ENCODE results near the gene FAM47E. TPM values are rescaled to one million over a fixed set of nuclear protein-coding genes. Genes with fewer than 3 reads are reported as not detected.
"Not testable (repeated sequence)": the region's sequence is repeated elsewhere in the genome, so short reads cannot be mapped to it uniquely, and the experiment has no call there.

Gene FAM47E
- total and polyA plus RNA-seq, 7 donors = 1.2 to 4.6 (median 2.5) TPM

DNA sequence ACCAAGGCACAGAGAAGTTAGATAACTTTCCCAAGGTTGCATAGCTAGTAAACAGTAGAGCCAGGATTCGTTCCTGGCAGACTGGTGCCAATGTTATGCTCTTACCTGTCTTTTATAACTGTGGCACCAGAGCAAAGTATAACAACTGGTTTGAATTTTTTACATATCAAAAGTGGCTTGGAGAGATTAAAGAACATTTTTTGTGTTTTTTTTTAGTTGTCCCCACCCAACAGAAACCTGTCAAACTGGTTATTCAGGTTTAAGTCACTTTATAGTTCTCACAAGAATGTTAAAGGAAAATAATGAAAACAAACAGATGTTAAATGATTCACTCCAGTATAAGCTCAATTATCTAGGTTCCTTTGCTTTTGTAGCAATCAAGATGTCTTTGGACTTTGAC, 15.6 kb upstream of the FAM47E start:
- DNase-seq (no peak), ATAC-seq (no peak)
- WGBS, 3 donors = 14 to 32% (median 18%) methylated on average over 1 of the region's 1 CpG
- Histone ChIP-seq H3K4me3 (no peak overlapping the region), H3K27ac (peak overlapping the region; percentile 54), H3K36me3 (ENCODE audit: insufficient read depth in 1 of 2, low read depth in 1 of 2) (no peaks in the 10 kb centered on the region), H3K9me3 (peaks cover 15% of the 10 kb centered on the region), H3K27me3 (ENCODE audit: insufficient read depth in 3 of 3, low read length in 2 of 3) (no peaks in the 10 kb centered on the region), H3K4me1 (peaks cover 16% of the 10 kb centered on the region)
- TF ChIP-seq, protein P1, sequence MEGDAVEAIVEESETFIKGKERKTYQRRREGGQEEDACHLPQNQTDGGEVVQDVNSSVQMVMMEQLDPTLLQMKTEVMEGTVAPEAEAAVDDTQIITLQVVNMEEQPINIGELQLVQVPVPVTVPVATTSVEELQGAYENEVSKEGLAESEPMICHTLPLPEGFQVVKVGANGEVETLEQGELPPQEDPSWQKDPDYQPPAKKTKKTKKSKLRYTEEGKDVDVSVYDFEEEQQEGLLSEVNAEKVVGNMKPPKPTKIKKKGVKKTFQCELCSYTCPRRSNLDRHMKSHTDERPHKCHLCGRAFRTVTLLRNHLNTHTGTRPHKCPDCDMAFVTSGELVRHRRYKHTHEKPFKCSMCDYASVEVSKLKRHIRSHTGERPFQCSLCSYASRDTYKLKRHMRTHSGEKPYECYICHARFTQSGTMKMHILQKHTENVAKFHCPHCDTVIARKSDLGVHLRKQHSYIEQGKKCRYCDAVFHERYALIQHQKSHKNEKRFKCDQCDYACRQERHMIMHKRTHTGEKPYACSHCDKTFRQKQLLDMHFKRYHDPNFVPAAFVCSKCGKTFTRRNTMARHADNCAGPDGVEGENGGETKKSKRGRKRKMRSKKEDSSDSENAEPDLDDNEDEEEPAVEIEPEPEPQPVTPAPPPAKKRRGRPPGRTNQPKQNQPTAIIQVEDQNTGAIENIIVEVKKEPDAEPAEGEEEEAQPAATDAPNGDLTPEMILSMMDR (IDR thresholded peaks at IDR 0.05) = no peak
- intact Hi-C loops (cut with DNase I) = loop anchor here in 1 of 2 donors (5.0 kb wide), 1 partner anchor 39 kb away; no protein-coding TSS in a partner anchor

DNA sequence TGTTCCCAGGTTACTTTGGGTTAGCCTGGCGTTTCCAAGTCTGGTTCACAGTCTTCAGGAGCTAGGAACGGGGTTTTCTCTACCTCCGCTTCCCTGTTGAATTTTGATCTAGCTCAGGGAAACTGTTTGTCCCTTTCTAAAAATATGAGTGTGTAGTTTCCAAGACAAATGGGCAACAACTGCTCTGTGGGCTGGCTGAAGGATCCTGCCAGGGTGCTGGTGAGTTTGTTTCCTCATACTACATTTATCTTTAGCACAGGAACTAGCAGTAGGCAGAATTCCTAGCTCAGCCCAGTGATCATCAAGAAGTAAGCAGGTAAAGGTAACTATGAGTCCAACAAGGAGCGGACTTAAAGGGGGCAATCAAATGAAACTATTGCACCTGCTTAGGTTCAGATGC, 13.3 kb upstream of the FAM47E start:
- H3K4me3 ChIP-seq = peak overlapping the region; percentile 13

DNA sequence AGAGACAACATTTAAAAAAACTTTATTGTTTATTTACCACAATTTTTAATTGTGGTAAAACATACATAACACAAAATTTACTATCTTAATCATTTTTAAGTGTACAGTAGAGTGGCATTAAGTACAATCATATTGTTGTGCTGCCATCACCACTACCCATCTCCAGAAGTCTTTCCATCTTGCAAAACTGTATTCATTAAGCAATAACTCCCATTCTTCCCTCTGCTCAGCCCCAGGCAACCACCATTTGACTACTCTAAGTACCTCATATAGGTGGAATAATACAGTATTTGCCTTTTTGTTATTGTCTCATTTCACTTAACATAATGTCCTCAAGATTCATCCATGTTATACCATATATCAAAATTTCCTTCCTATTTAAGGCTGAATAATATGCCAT, 12.8 kb upstream of the FAM47E start:
- Histone ChIP-seq H3K27me3 (ENCODE audit: insufficient read depth in 3 of 3, low read length in 2 of 3) (no peaks in the 10 kb centered on the region), H3K9me3 (peaks cover 15% of the 10 kb centered on the region), H3K27ac (peak overlapping the region; percentile 92), H3K36me3 (ENCODE audit: insufficient read depth in 1 of 2, low read depth in 1 of 2) (no peaks in the 10 kb centered on the region), H3K4me3 (peak overlapping the region; percentile 13), H3K4me1 (peaks cover 16% of the 10 kb centered on the region)
- intact Hi-C loops (cut with DNase I) = loop anchor here in 1 of 2 donors (5.0 kb wide), 1 partner anchor 41 kb away; no protein-coding TSS in a partner anchor
- no peak for DNase-seq
- ATAC-seq = peak in 3 of 4 donors; percentile 49 to 53 (median 52)
- TF ChIP-seq, protein P1 (IDR thresholded peaks at IDR 0.05) = no peak

More for the DNA sequence above, 13.3 kb upstream of the FAM47E start:
- Histone ChIP-seq H3K36me3 (ENCODE audit: insufficient read depth in 1 of 2, low read depth in 1 of 2) (no peaks in the 10 kb centered on the region), H3K9me3 (peaks cover 15% of the 10 kb centered on the region), H3K4me1 (peaks cover 16% of the 10 kb centered on the region), H3K27ac (peak overlapping the region; percentile 92), H3K27me3 (ENCODE audit: insufficient read depth in 3 of 3, low read length in 2 of 3) (no peaks in the 10 kb centered on the region)
- whole genome bisulfite sequencing, 3 donors = 28 to 53% (median 36%) methylated on average over 4 of the region's 4 CpGs
- intact Hi-C loops (cut with DNase I) = loop anchor here in 1 of 2 donors (5.0 kb wide), 1 partner anchor 41 kb away; no protein-coding TSS in a partner anchor
- TF ChIP-seq, protein P1 (IDR thresholded peaks at IDR 0.05) = no peak
- ATAC-seq (peak; percentile 96 to 97 (median 96)), DNase-seq (peak in 1 of 2 donors; percentile 79)

DNA sequence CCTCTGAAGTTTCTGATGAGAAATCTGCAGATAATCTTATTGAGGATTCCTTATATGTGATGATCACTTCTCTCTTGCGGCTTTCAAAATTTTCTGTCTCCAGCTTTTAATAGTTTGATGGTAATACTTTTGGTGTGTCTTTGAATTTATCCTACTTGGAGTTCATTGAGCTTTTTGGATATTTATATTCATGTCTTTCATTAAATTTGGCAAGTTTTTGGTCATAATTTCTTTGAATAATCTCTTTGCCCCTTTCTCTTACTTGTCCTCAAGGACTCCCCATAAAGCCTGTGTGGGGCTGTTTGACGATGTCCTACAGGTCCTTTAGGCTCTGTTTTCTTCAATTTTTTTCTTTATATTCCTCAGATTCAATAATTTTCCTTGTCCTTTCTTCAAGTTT, 11.3 kb upstream of the FAM47E start:
- Histone ChIP-seq H3K4me3 (no peak overlapping the region), H3K4me1 (peaks cover 17% of the 10 kb centered on the region), H3K27me3 (ENCODE audit: insufficient read depth in 3 of 3, low read length in 2 of 3) (no peaks in the 10 kb centered on the region), H3K9me3 (peaks cover 15% of the 10 kb centered on the region), H3K27ac (no peak overlapping the region), H3K36me3 (ENCODE audit: insufficient read depth in 1 of 2, low read depth in 1 of 2) (no peaks in the 10 kb centered on the region)
- 93 to 98% (median 97%) methylated on average over 2 of the region's 2 CpGs for WGBS, 3 donors
- TF ChIP-seq, protein P1 (IDR thresholded peaks at IDR 0.05) = no peak
- intact Hi-C loops (cut with DNase I) = loop anchor here in 1 of 2 donors (5.0 kb wide), 1 partner anchor 33 kb away; no protein-coding TSS in a partner anchor
- ATAC-seq = no peak
- no peak for DNase-seq

DNA sequence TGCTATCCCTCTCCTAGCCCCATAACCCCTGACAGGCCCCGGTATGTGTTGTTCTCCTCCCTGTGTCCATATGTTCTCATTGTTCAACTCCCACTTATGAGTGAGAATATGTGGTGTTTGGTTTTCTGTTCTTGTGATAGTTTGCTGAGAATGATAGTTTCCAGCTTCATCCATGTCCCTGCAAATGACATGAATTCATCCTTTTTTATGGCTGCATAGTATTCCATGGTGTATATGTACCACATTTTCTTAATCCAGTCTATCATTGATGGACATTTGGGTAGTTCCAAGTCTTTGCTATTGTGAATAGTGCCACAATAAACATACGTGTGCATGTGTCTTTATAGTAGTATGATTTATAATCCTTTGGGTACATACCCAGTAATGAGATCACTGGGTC, 7.6 kb upstream of the FAM47E start:
- not testable (repeated sequence) for H3K4me1 ChIP-seq; H3K36me3 ChIP-seq (ENCODE audit: insufficient read depth in 1 of 2, low read depth in 1 of 2); H3K27ac ChIP-seq; DNase-seq; H3K4me3 ChIP-seq; H3K27me3 ChIP-seq (ENCODE audit: insufficient read depth in 3 of 3, low read length in 2 of 3); ATAC-seq
- peaks cover 15% of the 10 kb centered on the region for H3K9me3 ChIP-seq
- WGBS, 3 donors = 92 to 94% (median 94%) methylated on average over 2 of the region's 2 CpGs
- intact Hi-C loops (cut with DNase I) = loop anchor here in 1 of 2 donors (5.0 kb wide), 1 partner anchor 37 kb away; no protein-coding TSS in a partner anchor
